Measurements from ENCODE around the gene CRB1. TPM values are rescaled to one million over a fixed set of nuclear protein-coding genes. Genes with fewer than 3 reads are reported as not detected.

Gene CRB1
- total RNA-seq, 1 experiment from 2014 or later = not detected

GRCh38 chr1:197439708-197440280 lies 171.7 kb downstream of the CRB1 start:
- H2AK5ac ChIP-seq (ENCODE audit: insufficient read length, low read length) = no peak overlapping the region
- no peak overlapping the region for H2BK20ac ChIP-seq (ENCODE audit: low read depth, low read length, poor library complexity, severe bottlenecking)
- no peak overlapping the region for H2BK5ac ChIP-seq (ENCODE audit: insufficient read length, low read length)
- no peak overlapping the region for H2BK12ac ChIP-seq (ENCODE audit: insufficient read length, low read depth, low read length)
- H3K79me2 ChIP-seq (ENCODE audit: insufficient read depth, low read length) = no peaks in the 10 kb centered on the region
- H3K18ac ChIP-seq (ENCODE audit: insufficient read length, low read depth, low read length) = no peak overlapping the region
- Mint-ChIP-seq H3K27ac (no peak overlapping the region), H3K9me3 (no peaks in the 10 kb centered on the region), H3K27me3 (ENCODE audit: low read depth) (no peaks in the 10 kb centered on the region), H3K4me3 (no peak overlapping the region), H3K36me3 (ENCODE audit: insufficient read depth in 1 of 3, low read depth in 3 of 3) (no peaks in the 10 kb centered on the region), H3K4me1 (peaks cover 57 to 63% of the 10 kb centered on the region in 2 experiments)
- no peak overlapping the region for H3K27ac ChIP-seq (ENCODE audit: insufficient read length, low read depth, low read length)
- H4K8ac ChIP-seq (replicated peaks; ENCODE audit: insufficient read length, low read depth, low read length) = no peak overlapping the region
- no peak overlapping the region for H3T11ph ChIP-seq (ENCODE audit: low read length)
- no peaks in the 10 kb centered on the region for H3K79me1 ChIP-seq (ENCODE audit: insufficient read depth, low read depth, low read length, poor library complexity, severe bottlenecking)
- no peak overlapping the region for H4K5ac ChIP-seq (ENCODE audit: insufficient read length, low read depth, low read length)
- no peaks in the 10 kb centered on the region for H4K20me1 ChIP-seq (ENCODE audit: control insufficient read depth, insufficient read depth, insufficient read length)
- H3K27me3 ChIP-seq (ENCODE audit: insufficient read depth, low read length) = no peaks in the 10 kb centered on the region
- H3K9me3 ChIP-seq (ENCODE audit: control insufficient read depth, low read depth, low read length) = no peaks in the 10 kb centered on the region
- no peak overlapping the region for H3K14ac ChIP-seq (ENCODE audit: insufficient read depth, low read length)
- no peak overlapping the region for H3K4me2 ChIP-seq (ENCODE audit: insufficient read depth, insufficient read length, low read length)
- no peak for DNase-seq
- no peak overlapping the region for H2BK120ac ChIP-seq (ENCODE audit: low read depth, low read length, poor library complexity, severe bottlenecking)
- peaks cover 19% of the 10 kb centered on the region; the same call in 1 of the 2 replicates for H3K4me1 ChIP-seq (ENCODE audit: insufficient read depth, low read length)
- no peak overlapping the region for H3K23ac ChIP-seq (ENCODE audit: insufficient read length, low read depth, low read length)
- no peak for TF ChIP-seq CTCF (conservative IDR thresholded peaks at IDR 0.05)
- WGBS (ENCODE audit: extremely low coverage, insufficient read length, low lambda C conversion rate) = no CpG with 5 or more reads among the region's 4 CpGs
- H3K9ac ChIP-seq (ENCODE audit: extremely low read depth, insufficient read length, low read length) = no peak overlapping the region
- no peak overlapping the region for H4K91ac ChIP-seq (ENCODE audit: insufficient read length, low read depth, low read length)
- no peak overlapping the region for H3K4ac ChIP-seq (ENCODE audit: low read depth, low read length)
- no peak overlapping the region for H3K56ac ChIP-seq (ENCODE audit: insufficient read length, low read depth, low read length)
- H2BK15ac ChIP-seq (ENCODE audit: low read depth, low read length) = no peak overlapping the region
- no peaks in the 10 kb centered on the region for H3K23me2 ChIP-seq (ENCODE audit: insufficient read length, low read depth, low read length, poor library complexity, severe bottlenecking)
- no peak overlapping the region for H2AFZ ChIP-seq (ENCODE audit: low read length)
